ENCODE data around the gene CBLC.

- TF ChIP-seq EZH2 (IDR thresholded peaks at IDR 0.05; ENCODE audit: borderline replicate concordance): no peak
- no peak for TF ChIP-seq CTCF (IDR thresholded peaks at IDR 0.05; ENCODE audit: poor library complexity)
- no peak for TF ChIP-seq EZH2phosphoT487 (IDR thresholded peaks at IDR 0.05; ENCODE audit: low read depth, severe bottlenecking, unreplicated experiment)
Observed at GRCh38 chr19:44783545-44783944, 5.9 kb downstream of the CBLC start.

Measured in hepatocyte (in vitro differentiated cells).